Adrenal gland (tissue), 12 donors: ENCODE measurements around the gene LYPD6B. TPM values are rescaled to one million over a fixed set of nuclear protein-coding genes. Genes with fewer than 3 reads are reported as not detected.

ENCODE experiments used
- DNase-seq, 7 donors: peaks; one replicate each; pipeline ENCODE4 v3.0.0-alpha.2; 2019 to 2020
- H3K27ac ChIP-seq, 5 donors: fragments of 200-600 bp; sonication (generic) in 4 of 5; 1 replicate in 3 of 5; 2 replicates in 2 of 5; pipeline versions ENCODE4 v1.5.1 to v1.8.0; 2016 to 2020; ENCODE audit warnings: mild to moderate bottlenecking in 1 of 5
- H3K27me3 ChIP-seq: fragments of 200-600 bp; 2 replicates; pipeline ENCODE4 v1.8.0; 2021
- H3K36me3 ChIP-seq, 2 donors: fragments of 200-600 bp; replicated peaks in 1 of 2; 1 replicate in 1 of 2; 2 replicates in 1 of 2; pipeline versions ENCODE4 v1.5.1 to v1.8.0; 2018 to 2022
- H3K4me1 ChIP-seq, 2 donors: fragments of 200-600 bp; replicated peaks in 1 of 2; 1 replicate in 1 of 2; 2 replicates in 1 of 2; pipeline versions ENCODE4 v1.5.1 to v1.8.0; 2018 to 2021
- H3K4me3 ChIP-seq, 4 donors: fragments of 200-600 bp; sonication (generic) in 3 of 4; one replicate each; pipeline ENCODE4 v1.5.1; 2016 to 2018
- H3K9me3 ChIP-seq, 3 donors: fragments of 200-600 bp; sonication (generic) in 1 of 3; replicated peaks in 1 of 3; 1 replicate in 2 of 3; 2 replicates in 1 of 3; pipeline versions ENCODE4 v1.5.1 to v1.8.0; 2016 to 2021
- CTCF ChIP-seq, 6 experiments: fragments of 450-650 bp in 4 of 6; fragments of 200-600 bp in 2 of 6; sonication (generic) in 1 of 6; IDR thresholded peaks; 1 replicate in 5 of 6; 2 replicates in 1 of 6; pipeline versions ENCODE4 v1.5.1 to v1.8.0; 2016 to 2021; ENCODE audit warnings: antibody characterized with exemption in 6 of 6, mild to moderate bottlenecking in 2 of 6, moderate library complexity in 1 of 6
- POLR2A ChIP-seq, 2 donors: fragments of 450-650 bp; IDR thresholded peaks; one replicate each; pipeline ENCODE4 v1.6.1; 2017; ENCODE audit warnings: antibody characterized with exemption in 2 of 2, mild to moderate bottlenecking in 2 of 2, moderate library complexity in 1 of 2
- WGBS, 4 donors: extraction: QIAGEN DNeasy Blood & Tissue Kit in 2 of 4; methylation state at CpG; one replicate each; pipeline versions ENCODE4 v1.1.5 to v1.1.7; 2013 to 2017; 5-methylcytosine and 5-hydroxymethylcytosine counted together
- intact Hi-C, 2 donors: fragments of 100-400 bp; cut with DNase I; formaldehyde crosslinking; loops; one replicate each; pipeline versions ENCODE4 v1.14.1 to v1.15.0; 2022 to 2023
- polyA plus RNA-seq, 3 donors: library from polyadenylated mRNA; stranded (reverse); fragments of 200-250 nt in 2 of 3; fragments of 350-450 nt in 1 of 3; fragmentation: Illumina TruSeq in 1 of 3; extraction: RNeasy Lipid Tissue Mini Kit (QIAGEN cat#74804) in 1 of 3; gene quantifications; one replicate each; pipeline ENCODE4 v1.2.3, GENCODE V29; 2013 to 2014
- total RNA-seq, 9 donors: library from RNA; depleted of rRNA in 4 of 9; stranded (reverse); fragments of >200 nt in 4 of 9; fragments of 120-200 nt in 1 of 9; fragmentation: NEBNext Ultra II Directional in 1 of 9; extraction: Animal tissue kit (Norgen Biotek cat#: 25700) in 1 of 9; gene quantifications; one replicate each; pipeline versions ENCODE4 v1.1.0 to v1.2.4, GENCODE V29; 2013 to 2023
- donor health status: healthy with polysubstance abuse.
- donor health status: Bipolar disorder and iron deficiency.
- donor health status: DM: yes; HTN: yes; CAD: no.
- donor health status: DM: no; HTN: no; CAD: no.
- donor health status: DM: no; HTN: no; CAD: no.
- donor health status: DM: yes; HTN: yes; CAD: no.

The LYPD6B gene
- total and polyA plus RNA-seq, 12 donors = 0.15 to 0.98 (median 0.50) TPM; not detected in 2

- H3K9me3 ChIP-seq = no peaks in the 10 kb centered on the region
- no peaks in the 10 kb centered on the region for H3K27me3 ChIP-seq
- H3K4me1 ChIP-seq = no peaks in the 10 kb centered on the region
- H3K36me3 ChIP-seq = no peaks in the 10 kb centered on the region
- 47 to 59% (median 55%) methylated on average over 5 of the region's 5 CpGs for WGBS, 4 donors
- no peak overlapping the region for H3K27ac ChIP-seq
- TF ChIP-seq CTCF (IDR thresholded peaks at IDR 0.05) (no peak), POLR2A (IDR thresholded peaks at IDR 0.05) (no peak)
- no peak overlapping the region for H3K4me3 ChIP-seq
- no peak for DNase-seq
- intact Hi-C loops = no loop called here
These were observed 18.9 kb downstream of the LYPD6B start for GRCh38 chr2:149057401-149057800.

GRCh38 chr2:149058936-149059335 lies 20.4 kb downstream of the LYPD6B start:
- WGBS, 4 donors = 83 to 91% (median 88%) methylated on average over 5 of the region's 5 CpGs
- Histone ChIP-seq H3K27ac (no peak overlapping the region), H3K4me3 (no peak overlapping the region), H3K36me3 (no peaks in the 10 kb centered on the region), H3K9me3 (no peaks in the 10 kb centered on the region), H3K4me1 (no peaks in the 10 kb centered on the region), H3K27me3 (no peaks in the 10 kb centered on the region)
- no peak for TF ChIP-seq POLR2A (IDR thresholded peaks at IDR 0.05)
- no peak for TF ChIP-seq CTCF (IDR thresholded peaks at IDR 0.05)
- intact Hi-C loops = no loop called here
- DNase-seq = no peak

GRCh38 chr2:149059822-149060221 lies 21.3 kb downstream of the LYPD6B start:
- H3K9me3 ChIP-seq = no peaks in the 10 kb centered on the region
- 82 to 100% (median 89%) methylated on average over 1 of the region's 1 CpG for WGBS, 4 donors
- H3K36me3 ChIP-seq = no peaks in the 10 kb centered on the region
- TF ChIP-seq CTCF (IDR thresholded peaks at IDR 0.05) (no peak), POLR2A (IDR thresholded peaks at IDR 0.05) (no peak)
- no peak overlapping the region for H3K27ac ChIP-seq
- H3K4me3 ChIP-seq = no peak overlapping the region
- H3K27me3 ChIP-seq = no peaks in the 10 kb centered on the region
- DNase-seq = no peak
- H3K4me1 ChIP-seq = no peaks in the 10 kb centered on the region
- intact Hi-C loops = no loop called here

- no peak overlapping the region for H3K4me3 ChIP-seq
- no peak for TF ChIP-seq POLR2A (IDR thresholded peaks at IDR 0.05)
- no peak for TF ChIP-seq CTCF (IDR thresholded peaks at IDR 0.05)
- DNase-seq = no peak
These were observed 22.7 kb downstream of the LYPD6B start for GRCh38 chr2:149061133-149061745.

More at GRCh38 chr2:149061133-149061745, 22.7 kb downstream of the LYPD6B start:
- Histone ChIP-seq H3K9me3 (no peaks in the 10 kb centered on the region), H3K27ac (no peak overlapping the region), H3K4me1 (no peaks in the 10 kb centered on the region), H3K27me3 (no peaks in the 10 kb centered on the region), H3K36me3 (no peaks in the 10 kb centered on the region)
- intact Hi-C loops = no loop called here
- 40 to 68% (median 67%) methylated on average over 2 of the region's 2 CpGs for WGBS, 4 donors
